Upper lobe of left lung (tissue), 6 donors: ENCODE data around the gene SYPL2. TPM values are rescaled to one million over a fixed set of nuclear protein-coding genes. Genes with fewer than 3 reads are reported as not detected.

ENCODE experiments used
- ATAC-seq, 2 donors: fragments of 200-7000 bp; cut with Tn5 transposase; one replicate each; pipeline ENCODE4 v1.9.1; 2022; ENCODE audit warnings: mild to moderate bottlenecking in 2 of 2, moderate library complexity in 2 of 2; ENCODE audit not compliant: low FRiP score in 2 of 2
- DNase-seq, 2 donors: peaks; one replicate each; pipeline ENCODE4 v3.0.0-alpha.2; 2019 to 2020
- H3K27ac ChIP-seq, 4 donors: fragments of 200-600 bp; sonication (generic); one replicate each; pipeline ENCODE4 v1.5.1; 2016 to 2019
- H3K27me3 ChIP-seq, 4 donors: fragments of 200-600 bp; sonication (generic); one replicate each; pipeline ENCODE4 v1.5.1; 2017 to 2019
- H3K36me3 ChIP-seq, 4 donors: fragments of 200-600 bp; sonication (generic); one replicate each; pipeline ENCODE4 v1.5.1; 2016 to 2019
- H3K4me1 ChIP-seq, 4 donors: fragments of 200-600 bp; sonication (generic); one replicate each; pipeline ENCODE4 v1.5.1; 2018 to 2019
- H3K4me3 ChIP-seq, 4 donors: fragments of 200-600 bp; sonication (generic); one replicate each; pipeline ENCODE4 v1.5.1; 2017 to 2019; ENCODE audit warnings: mild to moderate bottlenecking in 2 of 4, moderate library complexity in 1 of 4
- H3K9me3 ChIP-seq, 4 donors: fragments of 200-600 bp; sonication (generic); one replicate each; pipeline ENCODE4 v1.5.1; 2018 to 2019
- EP300 ChIP-seq, 4 donors: sonication (generic); formaldehyde crosslinking; IDR thresholded peaks; one replicate each; pipeline ENCODE4 v1.5.1; 2017; ENCODE audit warnings: antibody characterized with exemption in 4 of 4, control low read depth in 2 of 4
- POLR2A ChIP-seq, 4 donors: fragments of 450-650 bp; IDR thresholded peaks; one replicate each; pipeline ENCODE4 v1.5.1; 2016 to 2017; ENCODE audit warnings: antibody characterized with exemption in 4 of 4, mild to moderate bottlenecking in 2 of 4
- POLR2AphosphoS5 ChIP-seq, 2 donors: sonication (generic); formaldehyde crosslinking; IDR thresholded peaks; one replicate each; pipeline ENCODE4 v1.5.1; 2017; ENCODE audit warnings: antibody characterized with exemption in 2 of 2
- WGBS, 2 donors: methylation state at CpG; one replicate each; pipeline ENCODE4 v1.1.5; 2017 to 2018; 5-methylcytosine and 5-hydroxymethylcytosine counted together
- total RNA-seq, 6 donors: library from RNA; depleted of rRNA in 4 of 6; stranded (reverse); fragments of >200 nt in 4 of 6; gene quantifications; one replicate each; pipeline versions ENCODE4 v1.1.0 to v1.2.1, GENCODE V29; 2016 to 2021
- TF ChIP-seq, protein P1 (sequence below), 6 experiments: fragments of 450-650 bp in 4 of 6; fragments of 200-600 bp in 2 of 6; sonication (generic) in 2 of 6; IDR thresholded peaks; one replicate each; pipeline ENCODE4 v1.5.1; 2016 to 2019; ENCODE audit warnings: antibody characterized with exemption in 6 of 6
- donor health status: DM: no; HTN: no; CAD: no; lungs with moderate emphysema.
- donor health status: DM: no; HTN: yes; CAD: no; lungs with severe emphysema.

The SYPL2 gene
- total RNA-seq, 6 donors from 2014 or later = 0.30 to 3.1 (median 1.1) TPM

DNA sequence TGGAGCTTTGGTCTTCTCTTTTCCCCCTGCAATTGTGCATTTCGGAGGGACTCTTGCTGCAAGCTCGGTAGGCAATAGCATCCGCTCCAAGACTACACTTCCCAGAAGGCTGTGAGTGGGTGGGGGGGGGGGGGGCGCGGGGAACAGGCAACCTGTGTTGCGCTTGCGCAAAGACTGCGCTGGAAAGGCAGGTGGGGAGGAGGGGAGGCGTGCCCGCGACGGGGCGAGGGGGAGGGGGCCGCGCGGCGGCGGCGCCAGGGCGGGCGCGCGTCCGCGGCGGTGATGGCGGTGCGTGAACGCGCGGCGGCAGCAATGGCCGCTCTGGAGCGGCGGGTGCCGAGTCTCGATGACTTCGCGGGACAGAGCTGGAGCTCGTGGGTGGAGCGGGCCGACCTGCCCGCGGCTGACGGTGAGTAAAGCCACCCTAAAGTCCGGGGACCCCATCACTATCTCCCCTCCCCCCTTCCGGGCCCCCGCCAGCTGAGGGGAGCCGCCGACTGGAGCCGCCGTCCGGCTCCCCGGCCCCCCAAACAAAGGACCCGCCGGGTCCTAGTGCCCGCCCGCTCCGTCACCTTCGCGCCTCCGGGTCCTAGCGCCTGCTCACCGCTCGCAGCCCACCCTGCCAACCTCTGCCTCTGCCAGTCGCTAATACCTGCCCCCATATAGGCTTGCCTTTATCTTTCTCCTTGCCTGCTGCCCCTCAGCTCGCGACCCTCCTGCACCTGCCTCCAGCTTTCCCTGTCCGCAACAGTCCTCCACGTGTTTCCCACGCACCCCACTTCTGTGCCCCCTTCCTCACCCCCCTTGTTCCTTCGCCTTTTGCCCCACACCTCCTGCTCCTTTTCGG is 17.5 kb downstream of the SYPL2 start, which contains the start of gene ATXN7L2:
TSS of gene ATXN7L2 (plus strand) at position 234 of the 847 bp plus-strand sequence. CDS start at position 283, 49 bp downstream.
- no peaks in the 10 kb centered on the region for H3K27me3 ChIP-seq
- no peaks in the 10 kb centered on the region for H3K9me3 ChIP-seq
- DNase-seq (peak; percentile 91 to 98), ATAC-seq (peak; percentile 88 to 98)
- TF ChIP-seq, protein P1, sequence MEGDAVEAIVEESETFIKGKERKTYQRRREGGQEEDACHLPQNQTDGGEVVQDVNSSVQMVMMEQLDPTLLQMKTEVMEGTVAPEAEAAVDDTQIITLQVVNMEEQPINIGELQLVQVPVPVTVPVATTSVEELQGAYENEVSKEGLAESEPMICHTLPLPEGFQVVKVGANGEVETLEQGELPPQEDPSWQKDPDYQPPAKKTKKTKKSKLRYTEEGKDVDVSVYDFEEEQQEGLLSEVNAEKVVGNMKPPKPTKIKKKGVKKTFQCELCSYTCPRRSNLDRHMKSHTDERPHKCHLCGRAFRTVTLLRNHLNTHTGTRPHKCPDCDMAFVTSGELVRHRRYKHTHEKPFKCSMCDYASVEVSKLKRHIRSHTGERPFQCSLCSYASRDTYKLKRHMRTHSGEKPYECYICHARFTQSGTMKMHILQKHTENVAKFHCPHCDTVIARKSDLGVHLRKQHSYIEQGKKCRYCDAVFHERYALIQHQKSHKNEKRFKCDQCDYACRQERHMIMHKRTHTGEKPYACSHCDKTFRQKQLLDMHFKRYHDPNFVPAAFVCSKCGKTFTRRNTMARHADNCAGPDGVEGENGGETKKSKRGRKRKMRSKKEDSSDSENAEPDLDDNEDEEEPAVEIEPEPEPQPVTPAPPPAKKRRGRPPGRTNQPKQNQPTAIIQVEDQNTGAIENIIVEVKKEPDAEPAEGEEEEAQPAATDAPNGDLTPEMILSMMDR (IDR thresholded peaks at IDR 0.05) = peak in 2 of 6 experiments; percentile 13 to 17
- peak; percentile 42 to 48 for TF ChIP-seq POLR2AphosphoS5 (IDR thresholded peaks at IDR 0.05)
- TF ChIP-seq POLR2A (IDR thresholded peaks at IDR 0.05) = peak in 3 of 4 donors; percentile 24 to 77 (median 64)
- TF ChIP-seq EP300 (IDR thresholded peaks at IDR 0.05) = no peak
- H3K27ac ChIP-seq = peak within 1 kb of the TSS; percentile 93 to 97 (median 96)
- H3K4me3 ChIP-seq = peak within 1 kb of the TSS; percentile 63 to 81 (median 72)
- WGBS, 2 donors = 1 to 2% methylated on average over 17 to 22 of the region's 73 CpGs
- H3K4me1 ChIP-seq = peaks cover 17 to 20% (median 19%) of the 10 kb centered on the region in 4 donors
- peaks cover 0 to 9% (median 3%) of the 10 kb centered on the region in 4 donors for H3K36me3 ChIP-seq

DNA sequence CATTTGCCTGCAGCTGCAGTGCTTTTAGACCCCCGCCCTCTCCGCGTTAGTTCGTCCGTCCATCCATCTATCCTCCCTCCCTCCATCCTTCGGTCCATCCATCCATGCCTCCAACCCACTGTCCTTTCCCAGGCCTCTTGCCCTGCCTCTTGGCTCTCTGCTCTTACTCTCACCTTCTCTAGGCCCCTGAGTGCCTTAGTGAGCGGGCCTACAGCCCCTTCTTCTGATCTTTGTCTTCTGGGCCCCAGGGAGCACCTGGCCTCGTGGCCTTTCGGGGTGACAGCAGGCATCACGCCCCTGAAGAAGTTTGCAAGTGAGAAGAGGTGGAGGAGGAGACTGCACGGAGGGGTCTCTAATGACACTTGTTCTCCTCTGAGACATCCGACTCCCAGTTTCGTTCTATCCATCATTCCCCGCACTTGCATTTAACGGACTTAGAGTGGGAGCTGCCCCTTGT is 18.2 kb downstream of the SYPL2 start:
- H3K36me3 ChIP-seq = peaks cover 0 to 15% (median 6%) of the 10 kb centered on the region in 4 donors
- TF ChIP-seq EP300 (IDR thresholded peaks at IDR 0.05) (no peak), POLR2AphosphoS5 (IDR thresholded peaks at IDR 0.05) (no peak), POLR2A (IDR thresholded peaks at IDR 0.05) (no peak)
- TF ChIP-seq, protein P1 (IDR thresholded peaks at IDR 0.05) = no peak
- no peaks in the 10 kb centered on the region for H3K9me3 ChIP-seq
- no peaks in the 10 kb centered on the region for H3K27me3 ChIP-seq
- peak overlapping the region; percentile 63 to 81 (median 72) for H3K4me3 ChIP-seq
- DNase-seq (no peak), ATAC-seq (no peak)
- H3K27ac ChIP-seq = peak overlapping the region in 3 of 4 donors; percentile 93 to 97 (median 96)
- peaks cover 17 to 20% (median 19%) of the 10 kb centered on the region in 4 donors for H3K4me1 ChIP-seq
- 35 to 39% methylated on average over 15 of the region's 15 CpGs for WGBS, 2 donors

DNA sequence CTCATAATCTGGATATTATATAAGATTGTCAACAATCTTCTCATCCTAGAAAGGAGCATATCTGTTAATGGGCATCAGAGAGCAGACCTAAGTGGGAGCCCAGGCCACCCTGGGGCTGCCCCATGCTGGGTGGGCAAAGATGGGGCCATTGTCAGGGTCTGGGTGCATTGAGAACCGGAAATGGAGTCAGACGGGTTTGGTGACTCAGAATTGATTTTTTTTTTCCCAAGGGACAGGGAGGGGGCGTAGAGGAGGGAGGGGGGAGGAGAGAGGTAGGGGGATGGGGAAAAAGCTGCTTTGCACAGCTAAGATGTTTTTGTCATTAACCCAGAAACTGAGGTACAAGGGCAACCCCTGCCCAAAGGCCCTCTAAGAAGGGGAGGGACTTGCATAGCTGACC is 18.7 kb downstream of the SYPL2 start:
- H3K36me3 ChIP-seq = peaks cover 0 to 18% (median 6%) of the 10 kb centered on the region in 4 donors
- DNase-seq (no peak), ATAC-seq (no peak)
- no peak overlapping the region for H3K27ac ChIP-seq
- TF ChIP-seq EP300 (IDR thresholded peaks at IDR 0.05) = no peak
- TF ChIP-seq, protein P1 (IDR thresholded peaks at IDR 0.05) = no peak
- 38 to 50% methylated on average over 1 to 3 of the region's 3 CpGs for WGBS, 2 donors
- H3K9me3 ChIP-seq = no peaks in the 10 kb centered on the region
- H3K4me1 ChIP-seq = peaks cover 17 to 20% (median 19%) of the 10 kb centered on the region in 4 donors
- no peaks in the 10 kb centered on the region for H3K27me3 ChIP-seq
- H3K4me3 ChIP-seq = peak overlapping the region in 1 of 4 donors; percentile 81

DNA sequence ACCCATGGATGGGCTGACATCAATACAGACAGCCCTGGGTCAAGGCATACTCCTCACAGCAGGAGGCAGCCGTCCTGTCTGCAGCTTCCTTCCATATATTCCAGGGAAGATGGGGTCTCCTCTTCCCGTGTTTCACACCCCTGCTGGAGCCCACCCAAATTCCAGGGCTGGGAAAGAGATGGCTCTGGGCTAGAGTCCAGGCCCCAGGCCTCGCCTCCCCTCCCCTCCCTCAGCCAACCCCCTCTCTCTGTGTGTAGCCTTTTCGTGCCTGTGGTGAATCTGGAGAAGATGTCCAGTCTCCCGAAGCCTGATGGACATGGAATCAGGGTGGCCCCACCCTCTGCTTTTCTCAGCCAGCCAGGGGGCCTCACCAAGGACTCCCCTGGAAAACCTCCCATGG is 20.9 kb downstream of the SYPL2 start:
- DNase-seq (no peak), ATAC-seq (no peak)
- H3K9me3 ChIP-seq = no peaks in the 10 kb centered on the region
- peaks cover 17 to 25% (median 19%) of the 10 kb centered on the region in 4 donors for H3K4me1 ChIP-seq
- 72 to 75% methylated on average over 4 to 5 of the region's 5 CpGs for WGBS, 2 donors
- H3K27ac ChIP-seq = no peak overlapping the region
- no peaks in the 10 kb centered on the region for H3K27me3 ChIP-seq
- peaks cover 0 to 18% (median 6%) of the 10 kb centered on the region in 4 donors for H3K36me3 ChIP-seq
- TF ChIP-seq EP300 (IDR thresholded peaks at IDR 0.05) = no peak
- TF ChIP-seq POLR2A (IDR thresholded peaks at IDR 0.05) = no peak
- TF ChIP-seq, protein P1 (IDR thresholded peaks at IDR 0.05) = no peak
- no peak for TF ChIP-seq POLR2AphosphoS5 (IDR thresholded peaks at IDR 0.05)
- no peak overlapping the region for H3K4me3 ChIP-seq
